WTC11 (cell line): ENCODE measurements around the gene CHAMP1. TPM values are rescaled to one million over a fixed set of nuclear protein-coding genes. Genes with fewer than 3 reads are reported as not detected.

ENCODE experiments used
- ATAC-seq: fragments of 200-7000 bp; cut with Tn5 transposase; 2 replicates; pipeline ENCODE4 v1.10.0; 2021; ENCODE audit warnings: mild to moderate bottlenecking, moderate library complexity
- CTCF ChIA-PET: fragments of 300-600 bp; sonication (Branson Sonifier 250); formaldehyde crosslinking; loops from one replicate; lab custom pipeline; 2021; ENCODE audit warnings: antibody characterized with exemption; lab: Charles Lee
- POLR2A ChIA-PET: fragments of 350-600 bp; sonication (Branson Sonifier 250); formaldehyde crosslinking; loops from one replicate; lab custom pipeline; 2021; ENCODE audit warnings: antibody characterized with exemption; lab: Charles Lee
- DNase-seq: peaks from one replicate; pipeline ENCODE4 v3.0.0; 2021; ENCODE audit warnings: low spot score
- H3K27ac Mint-ChIP-seq: 2 replicates; pipeline ENCODE4 v1.8.0; 2021; ENCODE audit warnings: mixed read lengths
- H3K27me3 Mint-ChIP-seq: 2 replicates; pipeline ENCODE4 v1.8.0; 2021; ENCODE audit warnings: low read depth, mild to moderate bottlenecking, moderate library complexity, mixed read lengths
- H3K36me3 Mint-ChIP-seq: 2 replicates; pipeline ENCODE4 v1.8.0; 2021; ENCODE audit warnings: mixed read lengths
- H3K4me1 Mint-ChIP-seq: 2 replicates; pipeline ENCODE4 v1.8.0; 2022; ENCODE audit warnings: mixed read lengths
- H3K4me3 Mint-ChIP-seq: 2 replicates; pipeline ENCODE4 v1.8.0; 2021; ENCODE audit warnings: mild to moderate bottlenecking, moderate library complexity, mixed read lengths
- H3K9me3 Mint-ChIP-seq: 2 replicates; pipeline ENCODE4 v1.8.0; 2021; ENCODE audit warnings: mixed read lengths
- ATF3 ChIP-seq: sonication (generic); formaldehyde crosslinking; conservative IDR thresholded peaks from 2 replicates; pipeline ENCODE4 v1.8.1; 2022; ENCODE audit warnings: mild to moderate bottlenecking, missing genetic modification reagents
- CBFB ChIP-seq: sonication (generic); formaldehyde crosslinking; IDR thresholded peaks from 2 replicates; pipeline ENCODE4 v1.8.1; 2022; ENCODE audit warnings: mild to moderate bottlenecking, low read depth, missing genetic modification reagents
- E2F1 ChIP-seq: sonication (generic); formaldehyde crosslinking; IDR thresholded peaks from 2 replicates; pipeline ENCODE4 v1.8.0; 2022; ENCODE audit warnings: mild to moderate bottlenecking, missing genetic modification reagents
- ERG ChIP-seq: fragments of 250-450 bp; sonication (Bioruptor Pico); IDR thresholded peaks from 2 replicates; pipeline ENCODE4 v1.8.0; 2021; ENCODE audit warnings: mild to moderate bottlenecking
- JAZF1 ChIP-seq: fragments of 250-450 bp; sonication (Bioruptor Pico); IDR thresholded peaks from 2 replicates; pipeline ENCODE4 v1.9.0; 2021; ENCODE audit warnings: moderate library complexity, mild to moderate bottlenecking, inconsistent platforms
- JUN ChIP-seq: sonication (generic); formaldehyde crosslinking; IDR thresholded peaks from 2 replicates; pipeline ENCODE4 v1.8.0; 2023; ENCODE audit warnings: mild to moderate bottlenecking, missing genetic modification reagents
- MYBL2 ChIP-seq: sonication (generic); formaldehyde crosslinking; IDR thresholded peaks from 2 replicates; pipeline ENCODE4 v1.8.1; 2023; ENCODE audit warnings: mild to moderate bottlenecking, moderate library complexity, missing genetic modification reagents
- NFATC4 ChIP-seq: fragments of 250-450 bp; sonication (Bioruptor Pico); IDR thresholded peaks from 2 replicates; pipeline ENCODE4 v1.9.0; 2021; ENCODE audit warnings: mild to moderate bottlenecking
- OVOL2 ChIP-seq: fragments of 250-450 bp; sonication (Bioruptor Pico); IDR thresholded peaks from 2 replicates; pipeline ENCODE4 v1.9.0; 2021; ENCODE audit warnings: mild to moderate bottlenecking, borderline replicate concordance
- STAT6 ChIP-seq: sonication (generic); formaldehyde crosslinking; conservative IDR thresholded peaks from 2 replicates; pipeline ENCODE4 v1.8.1; 2023; ENCODE audit warnings: mild to moderate bottlenecking, low read depth, missing genetic modification reagents, moderate library complexity
- ZBTB43 ChIP-seq: sonication (generic); formaldehyde crosslinking; IDR thresholded peaks from 2 replicates; pipeline ENCODE4 v1.8.1; 2023; ENCODE audit warnings: mild to moderate bottlenecking, missing genetic modification reagents
- ZNF317 ChIP-seq: sonication (generic); formaldehyde crosslinking; IDR thresholded peaks from 2 replicates; pipeline ENCODE4 v1.8.1; 2023; ENCODE audit warnings: low read depth, mild to moderate bottlenecking, moderate library complexity, missing genetic modification reagents, borderline replicate concordance
- ZNF532 ChIP-seq: fragments of 250-450 bp; sonication (Bioruptor Pico); IDR thresholded peaks from 2 replicates; pipeline ENCODE4 v1.9.0; 2021; ENCODE audit warnings: mild to moderate bottlenecking, borderline replicate concordance
- ZSCAN18 ChIP-seq: fragments of 250-450 bp; sonication (Bioruptor Pico); IDR thresholded peaks from 2 replicates; pipeline ENCODE4 v2.1.2; 2022; ENCODE audit warnings: mild to moderate bottlenecking, moderate library complexity
- total RNA-seq: library from RNA; stranded (reverse); gene quantifications from 3 replicates; pipeline ENCODE4 v1.2.3, GENCODE V29; 2021

The CHAMP1 gene
- total RNA-seq, 1 experiment from 2014 or later = 31.7 TPM

GRCh38 chr13:114311387-114311786 lies 2.9 kb upstream of the CHAMP1 start:
- Mint-ChIP-seq H3K27ac (no peak overlapping the region), H3K4me3 (no peak overlapping the region), H3K36me3 (peaks cover 11% of the 10 kb centered on the region), H3K9me3 (no peaks in the 10 kb centered on the region), H3K27me3 (no peaks in the 10 kb centered on the region; the same call in 1 of the 2 replicates), H3K4me1 (peaks cover 16% of the 10 kb centered on the region)
- no peak for TF ChIP-seq NFATC4
- TF ChIP-seq ZBTB43 (CRISPR knock-in tag) = no peak
- no peak for TF ChIP-seq ZNF532 (CRISPR knock-in tag)
- no peak for TF ChIP-seq ZSCAN18
- TF ChIP-seq JAZF1 (CRISPR knock-in tag) = no peak
- no peak for TF ChIP-seq ATF3 (CRISPR knock-in tag)
- no peak for TF ChIP-seq ZNF317 (CRISPR knock-in tag)
- TF ChIP-seq JUN = no peak
- TF ChIP-seq MYBL2 (CRISPR knock-in tag) = no peak
- TF ChIP-seq OVOL2 = no peak
- no peak for TF ChIP-seq E2F1 (CRISPR knock-in tag)
- TF ChIP-seq STAT6 = no peak
- no peak for TF ChIP-seq ERG (CRISPR knock-in tag)
- no peak for TF ChIP-seq CBFB (CRISPR knock-in tag)
- POLR2A ChIA-PET = no interaction called here
- CTCF ChIA-PET = no interaction called here
- no peak for DNase-seq
- ATAC-seq = no peak
